ENCODE measurements around the gene SOAT1. TPM values are rescaled to one million over a fixed set of nuclear protein-coding genes. Genes with fewer than 3 reads are reported as not detected.

Gene SOAT1
- total and polyA plus RNA-seq, 10 of the 15 experiments (the other 5 are each of a cell fraction or from before 2014, with no cell fraction given): 8.6 to 68.5 (median 22.3) TPM

- TF ChIP-seq CTCF (IDR thresholded peaks at IDR 0.05 in 2 of 3, conservative IDR thresholded peaks at IDR 0.05 in 1 of 3; ENCODE audit: control insufficient read depth in 2 of 3, extremely low read depth in 1 of 3, insufficient read depth in 1 of 3, low read depth in 3 of 3, low read length in 3 of 3) (no peak), BCL11A (IDR thresholded peaks at IDR 0.05; ENCODE audit: low read depth, low read length) (no peak), MEF2A (IDR thresholded peaks at IDR 0.05; ENCODE audit: insufficient read depth, low read depth, low read length) (no peak), IRF3 (IDR thresholded peaks at IDR 0.05) (no peak)
Observed at GRCh38 chr1:179252606-179253005, 41.0 kb upstream of the SOAT1 start (continued).

GRCh38 chr1:179253286-179253972 lies 40.2 kb upstream of the SOAT1 start:
- BruUV-seq (replicated peaks): no TSS peak
- ATAC-seq: no peak
- 74% methylated on average over 8 of the region's 8 CpGs for WGBS (ENCODE audit: insufficient coverage, insufficient replicate concordance, low lambda C conversion rate, missing lambda C conversion rate)
- no peaks in the 10 kb centered on the region for H3K9me3 ChIP-seq (replicated peaks; ENCODE audit: control insufficient read depth, insufficient read depth, low read length)
- no peaks in the 10 kb centered on the region for H3K36me3 ChIP-seq (ENCODE audit: control insufficient read depth in 2 of 2, insufficient read depth in 2 of 2, low read length in 1 of 2)
- H3K4me2 ChIP-seq (ENCODE audit: control insufficient read depth, insufficient read depth): no peak overlapping the region
- H3K27ac ChIP-seq (ENCODE audit: control insufficient read depth, insufficient read depth): no peak overlapping the region
- ChIA-PET RAD21 (ENCODE audit: unreplicated experiment) (interaction anchor here (1.7 kb wide), 1 partner anchor 41 kb away, joined by 3 read pairs; no protein-coding TSS in a partner anchor), CTCF (interaction anchor here (2.6 kb wide), 1 partner anchor 116 kb away, joined by 48 read pairs; no protein-coding TSS in a partner anchor), POLR2A (no interaction called here), SMC1A (ENCODE audit: uncharacterized antibody, unreplicated experiment) (interaction anchor here (2.1 to 3.5 kb wide), 3 partner anchors 41 to 116 kb away, joined by 6 to 27 read pairs (median 12); partner anchors contain the start of genes AXDND1 and SOAT1)
- H3K4me3 ChIP-seq: no peak overlapping the region
- intact Hi-C loops (cut with micrococcal nuclease; ENCODE audit: unreplicated experiment): no loop called here
- no peaks in the 10 kb centered on the region for H3K4me1 ChIP-seq (ENCODE audit: control insufficient read depth, insufficient read depth, low read length)
- H3K27me3 ChIP-seq (replicated peaks in 1 of 2; ENCODE audit: control insufficient read depth in 2 of 2, insufficient read depth in 2 of 2, low read length in 1 of 2): no peaks in the 10 kb centered on the region
- no peak for DNase-seq (ENCODE audit: low read depth, low spot score)
- in situ Hi-C loops (cut with MboI): no loop called here
- FAIRE-seq: no peak
- no peak overlapping the region for H3K9ac ChIP-seq (ENCODE audit: control insufficient read depth, insufficient read depth, low read length)
- H4K20me1 ChIP-seq (ENCODE audit: control insufficient read depth, insufficient read depth): no peaks in the 10 kb centered on the region
- no peak overlapping the region for H2AFZ ChIP-seq (ENCODE audit: control insufficient read depth, low read depth, low read length)
- no peaks in the 10 kb centered on the region for H3K79me2 ChIP-seq (ENCODE audit: control insufficient read depth, insufficient read depth, low read length)
- TF ChIP-seq NKRF (conservative IDR thresholded peaks at IDR 0.05) (no peak), ZNF217 (IDR thresholded peaks at IDR 0.05) (no peak), YBX1 (IDR thresholded peaks at IDR 0.05) (no peak), BCLAF1 (IDR thresholded peaks at IDR 0.05) (no peak), RAD51 (IDR thresholded peaks at IDR 0.05) (no peak), RFX5 (IDR thresholded peaks at IDR 0.05; ENCODE audit: low read depth, low read length) (no peak)
